Keratinocyte (primary cell): ENCODE data around the gene GAB4.

Source experiments
- EZH2 ChIP-seq: IDR thresholded peaks from one replicate; pipeline ENCODE4 v1.6.1; 2012; ENCODE audit warnings: inconsistent platforms, mild to moderate bottlenecking, low read length, moderate library complexity
- TF ChIP-seq, protein P1 (sequence below), 3 experiments: IDR thresholded peaks in 1 of 3; conservative IDR thresholded peaks in 1 of 3; optimal IDR thresholded peaks in 1 of 3; 2 replicates in 2 of 3; 3 replicates in 1 of 3; pipeline versions ENCODE3 to v1.5.1; 2011; ENCODE audit warnings: low read length in 3 of 3, mild to moderate bottlenecking in 3 of 3, moderate library complexity in 2 of 3, control low read depth in 1 of 3, inconsistent platforms in 1 of 3; ENCODE audit not compliant: insufficient read depth in 2 of 3; ENCODE audit errors: extremely low read depth in 1 of 3

DNA sequence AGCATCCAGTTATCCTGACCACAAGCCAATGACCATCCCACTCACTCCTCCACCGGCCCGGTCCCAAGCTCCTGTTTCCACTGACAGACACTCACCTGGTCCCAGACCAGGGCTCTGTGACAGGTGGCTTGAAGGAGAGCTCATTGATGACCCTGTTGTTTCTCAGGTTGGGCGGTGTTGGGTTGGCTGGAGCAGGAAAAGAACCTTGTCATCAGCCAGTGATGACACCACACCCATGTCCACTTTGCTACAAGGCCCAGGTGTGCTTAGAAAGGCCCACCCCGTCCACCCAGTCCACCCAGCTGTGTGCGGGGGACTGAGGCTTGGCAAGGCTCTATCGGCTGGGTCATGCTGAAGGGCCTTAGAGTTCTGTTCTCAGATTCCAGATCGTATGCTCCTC, 42.9 kb downstream of the GAB4 start:
- TF ChIP-seq EZH2, result no peak
- TF ChIP-seq, protein P1, sequence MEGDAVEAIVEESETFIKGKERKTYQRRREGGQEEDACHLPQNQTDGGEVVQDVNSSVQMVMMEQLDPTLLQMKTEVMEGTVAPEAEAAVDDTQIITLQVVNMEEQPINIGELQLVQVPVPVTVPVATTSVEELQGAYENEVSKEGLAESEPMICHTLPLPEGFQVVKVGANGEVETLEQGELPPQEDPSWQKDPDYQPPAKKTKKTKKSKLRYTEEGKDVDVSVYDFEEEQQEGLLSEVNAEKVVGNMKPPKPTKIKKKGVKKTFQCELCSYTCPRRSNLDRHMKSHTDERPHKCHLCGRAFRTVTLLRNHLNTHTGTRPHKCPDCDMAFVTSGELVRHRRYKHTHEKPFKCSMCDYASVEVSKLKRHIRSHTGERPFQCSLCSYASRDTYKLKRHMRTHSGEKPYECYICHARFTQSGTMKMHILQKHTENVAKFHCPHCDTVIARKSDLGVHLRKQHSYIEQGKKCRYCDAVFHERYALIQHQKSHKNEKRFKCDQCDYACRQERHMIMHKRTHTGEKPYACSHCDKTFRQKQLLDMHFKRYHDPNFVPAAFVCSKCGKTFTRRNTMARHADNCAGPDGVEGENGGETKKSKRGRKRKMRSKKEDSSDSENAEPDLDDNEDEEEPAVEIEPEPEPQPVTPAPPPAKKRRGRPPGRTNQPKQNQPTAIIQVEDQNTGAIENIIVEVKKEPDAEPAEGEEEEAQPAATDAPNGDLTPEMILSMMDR (optimal IDR thresholded peaks at IDR 0.05 in 1 of 3, IDR thresholded peaks at IDR 0.05 in 1 of 3, conservative IDR thresholded peaks at IDR 0.05 in 1 of 3; ENCODE audit: extremely low read depth in 1 of 3, insufficient read depth in 2 of 3, low read length in 3 of 3), result no peak
